Activated T-cell treated with anti-CD3 and anti-CD28 coated beads for 4 hours (primary cell): ENCODE results near the gene CTDP1.
"Not testable (repeated sequence)": the region's sequence is repeated elsewhere in the genome, so short reads cannot be mapped to it uniquely, and the experiment has no call there.

ENCODE experiments used
- DNase-seq: peaks from one replicate; pipeline ENCODE4 v3.0.0-alpha.2; 2020

CTDP1 gene

GRCh38 chr18:79704631-79705030, 25.0 kb downstream of the CTDP1 start:
- no peak for DNase-seq

GRCh38 chr18:79705272-79705671, 25.7 kb downstream of the CTDP1 start:
- no peak for DNase-seq

DNA sequence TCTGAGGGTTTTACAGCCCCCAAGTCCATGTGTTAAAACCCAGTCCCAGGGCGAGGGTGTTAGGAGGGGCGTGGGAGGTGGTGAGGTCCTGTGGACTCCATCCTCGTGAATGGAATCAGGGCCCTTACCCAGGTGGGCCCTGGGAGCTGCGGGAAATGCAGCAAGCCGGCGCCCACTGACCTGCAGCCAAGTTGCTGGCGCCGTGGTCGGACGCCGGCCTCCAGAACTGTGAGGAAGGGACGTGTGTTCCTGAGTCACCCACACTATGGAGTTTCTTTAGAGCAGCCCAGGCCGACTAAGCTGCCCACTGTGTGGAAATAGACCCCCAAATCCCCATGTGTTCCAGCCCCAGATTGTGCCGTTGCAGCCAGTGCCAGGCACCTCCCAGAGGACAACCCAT, 26.4 kb downstream of the CTDP1 start:
- no peak for DNase-seq

DNA sequence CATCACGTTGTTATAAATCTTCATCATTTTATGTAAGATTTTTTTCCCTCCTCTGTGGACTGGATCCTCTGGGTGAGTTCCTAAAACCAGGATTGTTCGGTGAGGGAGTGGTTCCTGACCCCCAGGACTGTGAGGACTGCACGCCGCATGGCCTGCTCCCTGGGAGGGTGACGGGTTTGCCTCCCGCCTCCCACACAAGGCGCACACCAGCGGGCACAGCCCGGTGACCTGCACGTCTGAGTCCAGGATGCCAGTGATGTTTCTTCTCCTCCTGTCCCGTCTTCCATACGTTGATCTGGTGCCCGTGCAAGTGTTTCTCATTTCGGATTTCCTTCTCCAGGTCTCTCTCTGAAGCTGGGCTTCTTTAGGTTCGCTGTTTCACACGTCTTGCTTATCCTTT, 27.1 kb downstream of the CTDP1 start:
- DNase-seq, result no peak

DNA sequence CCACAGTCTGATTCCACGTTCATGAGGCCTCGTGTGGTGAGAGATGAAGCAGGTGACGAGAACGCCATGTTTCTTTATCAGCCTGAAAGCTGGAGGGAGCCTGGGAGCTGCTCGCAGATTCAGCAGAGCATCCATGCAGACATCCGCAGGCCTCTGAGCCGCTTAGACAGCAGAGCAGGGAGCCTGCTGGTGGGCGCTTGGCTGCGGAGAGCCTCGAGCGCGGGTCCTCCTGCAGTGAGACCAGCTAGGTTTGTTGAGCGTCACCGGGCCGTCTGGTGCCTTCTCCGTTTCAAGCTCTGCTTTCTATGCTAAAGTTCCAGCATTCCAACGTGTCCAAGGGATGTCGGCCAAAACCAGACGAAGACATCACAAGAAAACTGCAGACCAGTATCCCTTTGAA, 27.6 kb downstream of the CTDP1 start:
- DNase-seq, result no peak

DNA sequence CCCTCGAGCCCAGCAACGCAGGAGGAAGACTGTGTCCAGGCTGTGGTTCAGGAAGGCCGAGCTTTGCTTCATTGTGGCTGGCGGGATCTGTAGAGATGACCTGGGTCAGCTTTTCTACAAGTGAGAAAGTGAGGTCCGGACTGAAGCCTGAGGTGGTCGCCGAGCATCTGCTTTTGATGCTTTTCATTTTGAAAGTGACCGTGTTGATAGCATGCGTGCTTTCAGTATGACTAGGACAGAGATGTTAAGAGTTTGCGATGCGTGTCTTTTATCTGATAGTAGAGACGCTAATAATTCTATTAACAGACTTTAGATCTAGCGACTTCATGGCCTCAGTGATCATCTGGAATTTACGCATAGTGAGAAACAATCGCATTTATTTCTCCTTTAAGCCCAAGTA, 28.1 kb downstream of the CTDP1 start:
- no peak for DNase-seq

DNA sequence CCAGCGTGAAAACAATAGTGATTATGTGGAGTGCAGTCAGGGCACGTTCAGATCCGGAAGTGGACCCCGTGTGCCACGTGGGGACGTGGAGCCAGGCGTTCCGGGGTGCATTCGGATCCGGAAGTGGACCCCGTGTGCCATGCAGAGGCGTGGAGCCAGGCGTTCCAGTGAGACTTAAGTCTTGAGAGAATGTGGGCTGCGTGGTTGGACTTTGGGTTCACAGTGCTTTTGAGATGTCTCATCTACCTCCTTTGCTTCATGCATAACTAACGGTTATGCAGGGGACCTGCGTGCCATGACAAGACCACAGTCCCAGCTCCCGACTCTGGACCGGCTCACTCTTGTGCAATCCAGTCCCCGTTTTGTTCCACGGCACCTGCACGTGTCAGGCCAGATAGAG, 28.8 kb downstream of the CTDP1 start:
- DNase-seq, result no peak

DNA sequence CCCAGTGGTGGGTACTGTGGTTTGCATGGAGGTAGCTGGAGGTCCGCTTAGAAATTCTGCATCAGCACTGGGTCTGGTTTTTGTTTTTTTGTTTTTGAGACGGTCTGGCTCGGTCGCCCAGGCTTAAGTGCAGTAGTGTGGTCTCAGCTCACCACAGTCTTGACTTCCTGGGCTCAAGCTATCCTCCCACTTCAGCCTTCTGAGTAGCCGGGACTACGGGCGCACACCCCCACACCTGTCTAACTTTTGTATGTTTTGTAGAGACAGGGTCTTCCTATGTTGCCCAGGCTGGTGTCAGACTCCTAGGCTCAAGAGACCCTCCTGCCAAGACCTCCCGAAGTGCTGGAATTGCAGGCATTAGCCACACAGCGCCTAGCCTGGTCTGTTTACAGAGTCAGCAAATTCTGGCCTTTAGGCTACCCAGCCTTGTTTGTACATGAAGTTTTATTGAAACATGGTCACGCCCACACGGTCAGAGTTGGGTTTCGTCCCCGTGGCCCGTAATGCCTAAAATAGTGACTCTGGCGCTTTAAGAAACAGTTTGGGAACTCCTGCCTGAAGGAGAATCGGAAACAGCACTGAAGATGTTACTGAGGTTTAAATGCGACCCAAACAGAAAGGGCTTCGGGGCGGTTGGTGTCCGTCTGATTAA, 32.7 kb downstream of the CTDP1 start:
- no peak for DNase-seq

GRCh38 chr18:79713341-79713740, 33.7 kb downstream of the CTDP1 start:
- DNase-seq, result no peak

DNA sequence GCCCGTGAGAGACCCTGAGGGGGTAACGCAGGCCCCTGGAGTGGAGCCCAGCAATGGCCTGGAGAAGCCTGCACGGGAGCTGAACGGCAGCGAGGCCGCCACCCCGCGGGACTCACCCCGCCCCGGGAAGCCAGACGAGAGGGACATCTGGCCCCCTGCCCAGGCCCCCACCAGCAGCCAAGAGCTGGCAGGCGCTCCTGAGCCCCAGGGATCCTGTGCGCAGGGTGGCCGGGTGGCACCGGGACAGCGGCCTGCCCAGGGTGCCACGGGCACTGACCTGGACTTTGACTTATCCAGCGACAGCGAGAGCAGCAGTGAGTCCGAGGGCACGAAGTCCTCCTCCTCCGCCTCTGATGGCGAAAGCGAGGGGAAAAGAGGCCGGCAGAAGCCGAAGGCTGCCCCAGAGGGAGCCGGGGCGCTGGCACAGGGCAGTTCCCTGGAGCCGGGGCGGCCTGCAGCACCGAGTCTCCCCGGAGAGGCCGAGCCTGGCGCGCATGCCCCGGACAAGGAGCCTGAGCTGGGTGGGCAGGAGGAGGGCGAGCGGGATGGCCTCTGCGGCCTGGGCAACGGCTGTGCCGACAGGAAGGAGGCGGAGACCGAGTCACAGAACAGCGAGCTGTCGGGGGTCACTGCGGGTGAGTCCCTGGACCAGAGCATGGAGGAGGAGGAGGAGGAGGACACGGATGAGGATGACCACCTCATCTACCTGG, 35.1 kb downstream of the CTDP1 start:
- DNase-seq, result no peak

- DNase-seq, result no peak
Measured at GRCh38 chr18:79715280-79715679, 35.7 kb downstream of the CTDP1 start.

GRCh38 chr18:79717059-79717458, 37.5 kb downstream of the CTDP1 start:
- no peak for DNase-seq

DNA sequence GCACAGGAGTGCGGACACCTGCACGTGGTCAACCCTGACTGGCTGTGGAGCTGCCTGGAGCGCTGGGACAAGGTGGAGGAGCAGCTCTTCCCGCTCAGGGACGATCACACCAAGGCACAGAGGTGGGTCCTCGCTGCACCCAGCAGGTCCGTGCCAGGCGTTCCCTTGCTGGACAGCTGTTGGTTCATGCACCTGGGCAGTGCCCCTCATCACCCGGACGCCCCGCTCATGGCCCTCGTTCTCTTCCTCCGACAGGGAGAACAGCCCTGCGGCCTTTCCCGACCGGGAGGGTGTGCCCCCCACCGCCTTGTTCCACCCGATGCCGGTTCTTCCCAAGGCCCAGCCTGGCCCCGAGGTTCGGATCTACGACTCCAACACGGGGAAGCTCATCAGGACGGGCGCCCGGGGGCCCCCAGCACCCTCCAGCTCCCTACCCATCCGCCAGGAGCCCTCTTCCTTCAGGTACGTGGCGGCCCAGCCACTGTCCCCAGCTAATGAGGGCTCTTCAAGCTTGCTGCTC, 38.0 kb downstream of the CTDP1 start:
- DNase-seq, result no peak

GRCh38 chr18:79718126-79718525, 38.5 kb downstream of the CTDP1 start:
- DNase-seq, result no peak

DNA sequence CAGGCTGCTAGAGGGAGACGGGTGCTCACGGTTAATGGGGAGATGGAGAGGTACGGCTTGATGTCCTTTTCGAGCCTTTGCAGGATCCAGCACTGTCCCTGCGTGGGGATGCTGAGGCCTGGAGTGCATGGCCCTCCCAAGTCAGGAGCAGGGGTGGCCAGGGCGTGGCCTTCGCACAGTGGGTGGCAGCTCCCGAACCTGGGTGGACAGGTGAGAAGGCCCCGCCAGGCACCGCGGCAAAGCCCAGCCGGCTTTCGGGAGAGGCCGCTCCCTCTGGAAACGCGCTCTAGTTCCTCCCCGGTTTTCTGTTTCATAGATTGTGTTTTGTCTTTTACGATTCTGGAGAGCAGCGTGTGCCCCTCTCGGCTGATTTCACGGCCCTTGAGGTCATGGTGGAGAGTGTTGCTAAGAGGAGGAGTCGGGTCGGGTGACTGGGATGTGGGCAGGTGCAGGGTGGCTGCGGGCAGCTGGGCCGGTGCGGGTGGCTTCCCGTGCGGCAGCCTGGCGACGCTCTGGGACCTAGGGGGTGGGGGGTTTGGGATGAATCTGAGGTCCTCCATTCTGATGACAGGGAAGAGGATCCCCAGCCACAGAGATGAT, 39.4 kb downstream of the CTDP1 start:
- DNase-seq, result no peak

- not testable (repeated sequence) for DNase-seq
Measured at GRCh38 chr18:79719478-79720358, 40.1 kb downstream of the CTDP1 start.

DNA sequence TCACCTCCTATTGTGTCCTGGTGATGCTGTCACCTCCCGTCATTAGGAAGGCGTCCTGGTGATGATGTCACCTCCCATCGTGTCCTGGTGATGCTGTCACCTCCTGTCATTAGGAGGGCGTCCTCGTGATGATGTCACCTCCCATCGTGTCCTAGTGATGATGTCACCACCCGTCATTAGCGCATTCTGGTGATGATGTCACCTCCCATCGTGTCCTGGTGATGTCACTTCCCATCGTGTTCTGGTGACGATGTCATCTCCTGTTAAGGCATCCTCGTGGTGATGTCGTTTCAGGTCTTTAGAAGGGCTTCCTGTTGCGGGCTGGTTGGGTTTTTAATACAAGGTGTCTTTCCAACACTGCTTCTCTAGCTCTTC, 40.7 kb downstream of the CTDP1 start:
- no peak for DNase-seq

GRCh38 chr18:79723036-79723435, 43.4 kb downstream of the CTDP1 start:
- no peak for DNase-seq

DNA sequence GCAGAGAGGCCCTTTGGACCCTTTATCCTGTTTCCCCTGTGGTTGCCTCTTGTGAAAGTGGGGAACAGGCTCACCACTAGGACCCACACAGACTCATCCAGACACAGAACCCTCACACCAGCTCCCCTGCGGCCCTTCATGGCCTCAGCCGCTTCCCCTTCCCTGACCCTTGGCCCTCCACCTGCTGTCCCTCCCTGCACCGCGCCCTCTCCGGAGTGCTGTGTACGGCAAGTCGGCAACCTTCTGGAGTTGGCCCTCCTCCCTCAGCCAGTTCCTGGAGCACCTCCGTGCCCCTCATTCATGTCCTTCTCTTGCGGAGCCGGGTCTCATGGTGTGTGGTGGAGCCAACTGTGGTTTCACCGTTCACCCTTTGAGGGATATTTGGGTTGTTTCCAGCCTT, 44.0 kb downstream of the CTDP1 start:
- no peak for DNase-seq

DNA sequence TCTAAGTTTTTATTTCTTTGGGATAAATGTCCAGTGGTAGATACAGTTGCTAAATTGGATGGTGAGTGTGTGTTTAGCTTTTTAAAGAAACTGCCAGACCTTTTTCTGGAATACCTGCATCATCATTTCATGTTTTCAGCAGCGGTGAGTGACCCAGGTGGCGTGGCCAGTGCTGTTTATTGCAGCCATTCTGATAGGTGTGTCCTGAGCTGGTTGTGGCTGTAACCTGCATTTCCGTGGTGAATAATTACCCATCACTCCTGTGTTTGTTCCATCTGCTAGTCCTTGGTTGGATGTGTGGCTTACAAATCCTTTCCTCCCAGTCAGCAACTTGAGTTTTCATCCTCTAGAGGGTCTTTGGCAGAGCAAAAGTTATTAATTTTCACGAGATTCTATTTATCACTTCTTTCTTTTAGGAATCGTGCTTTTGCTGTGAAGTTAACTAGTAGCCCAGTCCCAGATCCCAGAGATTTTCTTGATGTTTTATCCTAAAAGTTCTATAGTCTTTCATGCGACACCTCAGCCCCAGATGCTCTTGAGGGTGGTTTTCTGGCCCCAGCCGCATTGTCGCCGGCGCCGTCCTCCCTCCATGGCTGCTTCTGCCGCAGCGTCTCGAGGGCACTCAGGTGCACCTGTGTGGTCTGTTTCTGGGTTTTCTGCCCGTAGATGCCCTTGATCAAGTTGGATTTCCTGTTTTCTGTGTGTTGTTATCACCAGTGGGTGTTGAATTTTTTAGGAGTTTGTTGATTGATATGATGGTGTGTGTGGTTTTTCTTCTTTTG, 44.9 kb downstream of the CTDP1 start:
- no peak for DNase-seq

GRCh38 chr18:79725486-79725885, 45.9 kb downstream of the CTDP1 start:
- no peak for DNase-seq

GRCh38 chr18:79726721-79727120, 47.1 kb downstream of the CTDP1 start:
- no peak for DNase-seq
